DOHH2 (cell line): Measurements from ENCODE around the gene CDH22.

Experiments
- EZH2phosphoT487 ChIP-seq: fragments of 200-600 bp; sonication (generic); IDR thresholded peaks from 2 replicates; pipeline ENCODE4 v1.6.1; 2017; ENCODE audit warnings: borderline replicate concordance, mild to moderate bottlenecking, antibody characterized with exemption, low read length, moderate library complexity, mixed read lengths
- TF ChIP-seq, protein P1 (sequence below): fragments of 200-600 bp; sonication (generic); IDR thresholded peaks from one replicate; pipeline ENCODE4 v1.5.1; 2014; ENCODE audit warnings: antibody characterized with exemption, mild to moderate bottlenecking, low read depth, low read length; ENCODE audit not compliant: poor library complexity, severe bottlenecking

GRCh38 chr20:46207793-46208192 lies 100.5 kb downstream of the CDH22 start:
- TF ChIP-seq, protein P1, sequence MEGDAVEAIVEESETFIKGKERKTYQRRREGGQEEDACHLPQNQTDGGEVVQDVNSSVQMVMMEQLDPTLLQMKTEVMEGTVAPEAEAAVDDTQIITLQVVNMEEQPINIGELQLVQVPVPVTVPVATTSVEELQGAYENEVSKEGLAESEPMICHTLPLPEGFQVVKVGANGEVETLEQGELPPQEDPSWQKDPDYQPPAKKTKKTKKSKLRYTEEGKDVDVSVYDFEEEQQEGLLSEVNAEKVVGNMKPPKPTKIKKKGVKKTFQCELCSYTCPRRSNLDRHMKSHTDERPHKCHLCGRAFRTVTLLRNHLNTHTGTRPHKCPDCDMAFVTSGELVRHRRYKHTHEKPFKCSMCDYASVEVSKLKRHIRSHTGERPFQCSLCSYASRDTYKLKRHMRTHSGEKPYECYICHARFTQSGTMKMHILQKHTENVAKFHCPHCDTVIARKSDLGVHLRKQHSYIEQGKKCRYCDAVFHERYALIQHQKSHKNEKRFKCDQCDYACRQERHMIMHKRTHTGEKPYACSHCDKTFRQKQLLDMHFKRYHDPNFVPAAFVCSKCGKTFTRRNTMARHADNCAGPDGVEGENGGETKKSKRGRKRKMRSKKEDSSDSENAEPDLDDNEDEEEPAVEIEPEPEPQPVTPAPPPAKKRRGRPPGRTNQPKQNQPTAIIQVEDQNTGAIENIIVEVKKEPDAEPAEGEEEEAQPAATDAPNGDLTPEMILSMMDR: no peak
- TF ChIP-seq EZH2phosphoT487: no peak
